GM21576 (cell line): ENCODE data around the gene TMEM39A.

ENCODE experiments used
- ATAC-seq: cut with Tn5 transposase; IDR thresholded peaks from one replicate; pipeline ENCODE4 v1.9.1; 2021; ENCODE audit warnings: mild to moderate bottlenecking, moderate library complexity; ENCODE audit not compliant: unreplicated experiment

TMEM39A gene

GRCh38 chr3:119401503-119402440, 61.6 kb downstream of the TMEM39A start:
- ATAC-seq: peak; percentile 54

GRCh38 chr3:119401069-119401468, 62.3 kb downstream of the TMEM39A start:
- ATAC-seq: peak; percentile 76

DNA sequence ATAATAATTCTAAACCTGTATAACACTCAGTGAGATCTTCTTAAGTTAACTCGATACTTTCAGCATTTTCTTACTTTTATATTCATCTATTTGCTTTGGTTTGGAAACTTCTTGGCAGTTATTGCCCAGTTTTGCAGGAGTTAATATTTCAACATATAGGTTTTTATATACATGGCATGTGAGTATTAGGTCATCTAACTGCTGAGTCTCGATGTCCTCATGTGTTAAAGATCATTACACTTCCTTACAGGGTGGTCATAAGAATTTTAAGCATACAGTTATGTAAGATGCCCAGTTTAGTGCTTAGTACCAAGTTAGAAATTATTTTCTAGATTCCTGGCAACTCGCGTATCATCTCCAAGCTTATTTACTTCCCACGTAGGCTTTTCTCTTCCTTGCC, 62.9 kb downstream of the TMEM39A start:
- ATAC-seq: no peak

DNA sequence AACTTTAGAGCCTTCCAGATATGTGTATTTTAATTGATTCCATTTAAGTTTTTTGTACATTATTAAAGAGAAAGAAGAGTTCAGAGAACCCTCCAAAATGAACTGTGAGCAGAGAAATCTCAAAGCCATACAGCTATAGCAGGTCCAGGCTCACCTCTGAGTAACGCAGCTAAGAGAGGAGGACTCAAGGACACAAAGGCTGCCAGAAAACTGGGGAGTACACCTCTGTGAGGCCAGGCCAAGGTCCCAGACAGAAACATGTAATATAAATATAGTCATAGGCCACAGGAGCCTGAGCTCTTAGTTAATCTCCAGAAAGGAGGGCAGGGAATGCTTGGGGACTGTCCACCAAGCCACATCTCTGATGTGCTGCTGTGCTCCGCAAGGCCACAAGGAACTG, 66.5 kb downstream of the TMEM39A start:
- no peak for ATAC-seq

DNA sequence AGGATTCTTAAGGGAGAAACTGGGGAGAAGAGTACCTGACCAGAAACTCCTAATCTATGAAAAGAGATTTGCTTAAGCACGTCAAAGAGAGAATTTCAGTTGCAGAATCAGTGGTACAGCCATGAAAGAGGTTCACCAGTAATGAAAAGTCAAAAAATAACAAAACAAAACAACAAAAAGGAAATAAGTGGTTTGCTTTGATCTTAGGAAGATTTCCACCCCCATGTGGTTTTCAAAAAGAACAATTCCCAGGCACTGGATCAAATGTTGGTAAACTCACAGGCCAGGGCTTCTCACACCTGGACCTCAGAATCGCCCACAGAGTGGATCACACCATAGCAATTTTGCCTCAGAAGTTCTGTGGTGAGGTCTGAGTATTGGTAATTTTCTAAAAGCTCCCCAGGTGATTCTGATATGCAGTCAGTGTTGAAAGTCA, 67.5 kb downstream of the TMEM39A start:
- ATAC-seq: peak; percentile 65

DNA sequence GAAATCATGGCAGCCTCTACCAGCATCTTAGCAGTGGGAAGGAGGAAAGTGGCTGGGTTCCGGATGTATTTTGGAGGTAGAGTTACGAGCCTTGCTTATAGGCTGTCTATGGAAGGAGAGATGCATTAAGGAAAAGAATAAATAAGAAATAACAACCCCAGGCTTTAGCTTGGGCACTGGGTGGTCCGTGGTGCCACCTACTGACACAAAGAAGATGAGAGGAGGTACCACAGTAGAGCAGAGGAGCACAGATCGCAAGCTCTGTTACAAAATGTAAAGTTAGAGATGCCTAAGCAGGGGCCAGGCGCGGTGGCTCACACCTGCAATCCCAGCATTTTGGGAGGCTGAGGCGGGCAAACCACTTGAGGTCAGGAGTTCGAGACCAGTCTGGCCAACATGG, 74.8 kb downstream of the TMEM39A start:
- no peak for ATAC-seq

- no peak for ATAC-seq
These were observed 81.3 kb downstream of the TMEM39A start for GRCh38 chr3:119382134-119382533.

- ATAC-seq: no peak
These were observed 82.7 kb downstream of the TMEM39A start for GRCh38 chr3:119380697-119381096.
